Posterior vena cava (tissue), 2 donors: ENCODE results near the gene MAL. TPM values are rescaled to one million over a fixed set of nuclear protein-coding genes. Genes with fewer than 3 reads are reported as not detected.

Experiments
- DNase-seq: peaks from one replicate; pipeline ENCODE4 v3.0.0-alpha.2; 2020; ENCODE audit warnings: low spot score
- intact Hi-C, 2 donors: fragments of 100-400 bp; cut with DNase I; formaldehyde crosslinking; loops; one replicate each; pipeline versions ENCODE4 v1.14.1 to v1.14.2; 2022 to 2023
- total RNA-seq, 2 donors: library from RNA; stranded (reverse); fragmentation: NEBNext Ultra II Directional; extraction: Animal tissue kit (Norgen Biotek cat#: 25700); gene quantifications; one replicate each; pipeline ENCODE4 v1.2.1, GENCODE V29; 2021
- donor health status: DM: yes; HTN: yes; CAD: no.
- donor health status: DM: yes; HTN: yes; CAD: no.

MAL gene
- total RNA-seq, 2 donors from 2014 or later = 1.0 to 1.6 TPM

GRCh38 chr2:95010718-95011117 lies 14.8 kb upstream of the MAL start:
- intact Hi-C loops = no loop called here
- DNase-seq = peak; percentile 56

- intact Hi-C loops = no loop called here
Measured at GRCh38 chr2:95012881-95013550, 12.5 kb upstream of the MAL start.

GRCh38 chr2:95013726-95014125 lies 11.8 kb upstream of the MAL start:
- intact Hi-C loops = no loop called here
- DNase-seq = peak; percentile 36

More at GRCh38 chr2:95012881-95013550, 12.5 kb upstream of the MAL start:
- peak; percentile 30 for DNase-seq

- DNase-seq = no peak
- intact Hi-C loops = no loop called here
Measured at GRCh38 chr2:95014126-95014708, 11.3 kb upstream of the MAL start.

GRCh38 chr2:95015261-95015912 lies 10.1 kb upstream of the MAL start:
- intact Hi-C loops = no loop called here

GRCh38 chr2:95016616-95017015 lies 8.9 kb upstream of the MAL start:
- intact Hi-C loops = no loop called here
- no peak for DNase-seq

More at GRCh38 chr2:95015261-95015912, 10.1 kb upstream of the MAL start:
- no peak for DNase-seq

GRCh38 chr2:95017071-95017501 lies 8.4 kb upstream of the MAL start:
- intact Hi-C loops = no loop called here
- no peak for DNase-seq

- intact Hi-C loops = no loop called here
- no peak for DNase-seq
Measured at GRCh38 chr2:95017836-95018235, 7.7 kb upstream of the MAL start.

GRCh38 chr2:95018301-95018700 lies 7.2 kb upstream of the MAL start:
- DNase-seq = no peak
- intact Hi-C loops = no loop called here

- intact Hi-C loops = no loop called here
- no peak for DNase-seq
Measured at GRCh38 chr2:95018861-95019550, 6.5 kb upstream of the MAL start.

GRCh38 chr2:95019572-95019971 lies 5.9 kb upstream of the MAL start:
- intact Hi-C loops = no loop called here

GRCh38 chr2:95020275-95021022 lies 5.1 kb upstream of the MAL start:
- intact Hi-C loops = no loop called here
- no peak for DNase-seq

More at GRCh38 chr2:95019572-95019971, 5.9 kb upstream of the MAL start:
- DNase-seq = no peak

- no peak for DNase-seq
- intact Hi-C loops = no loop called here
Measured at GRCh38 chr2:95021023-95021416, 4.5 kb upstream of the MAL start.

- no peak for DNase-seq
- intact Hi-C loops = no loop called here
Measured at GRCh38 chr2:95021847-95022246, 3.7 kb upstream of the MAL start.

- no peak for DNase-seq
- intact Hi-C loops = no loop called here
Measured at GRCh38 chr2:95022309-95023221, 2.9 kb upstream of the MAL start.

- no peak for DNase-seq
- intact Hi-C loops = no loop called here
Measured at GRCh38 chr2:95023222-95023597, 2.3 kb upstream of the MAL start.

GRCh38 chr2:95024371-95024770 lies 1.1 kb upstream of the MAL start:
- intact Hi-C loops = no loop called here
- no peak for DNase-seq

GRCh38 chr2:95024960-95025405 lies 525 bp upstream of the MAL start:
- intact Hi-C loops = no loop called here
- no peak for DNase-seq
